Neuronal stem cell (in vitro differentiated cells): ENCODE measurements around the gene SS18L1.
A peak's percentile ranks its signal among the peaks of the same experiment; 100 is the strongest.

Source experiments
- DNase-seq: peaks from one replicate; pipeline ENCODE4 v3.0.0-alpha.2; 2013; ENCODE audit warnings: low spot score
- H2AFZ ChIP-seq: one replicate; pipeline ENCODE4 v1.6.1; 2013; ENCODE audit warnings: mild to moderate bottlenecking, low read length, inconsistent platforms
- H2AK5ac ChIP-seq: 2 replicates; pipeline ENCODE4 v1.6.1; 2013; ENCODE audit warnings: low read depth, mild to moderate bottlenecking, inconsistent platforms, low read length, moderate library complexity, mixed read lengths
- H2BK120ac ChIP-seq: 2 replicates; pipeline ENCODE4 v1.6.1; 2013; ENCODE audit warnings: low read depth, mild to moderate bottlenecking, inconsistent platforms, low read length, moderate library complexity, mixed read lengths
- H2BK12ac ChIP-seq: one replicate; pipeline ENCODE4 v1.6.1; 2013; ENCODE audit warnings: low read length, inconsistent platforms
- H2BK15ac ChIP-seq: 2 replicates; pipeline ENCODE4 v1.6.1; 2013; ENCODE audit warnings: mild to moderate bottlenecking, low read length, inconsistent platforms, mixed read lengths
- H2BK5ac ChIP-seq: one replicate; pipeline ENCODE4 v1.6.1; 2013; ENCODE audit warnings: inconsistent platforms, mild to moderate bottlenecking, low read length, moderate library complexity
- H3K14ac ChIP-seq: one replicate; pipeline ENCODE4 v1.6.1; 2013; ENCODE audit warnings: low read length, inconsistent platforms
- H3K18ac ChIP-seq: 2 replicates; pipeline ENCODE4 v1.6.1; 2013; ENCODE audit warnings: low read length, inconsistent platforms
- H3K23ac ChIP-seq: 2 replicates; pipeline ENCODE4 v1.6.1; 2013; ENCODE audit warnings: low read depth, mild to moderate bottlenecking, mixed read lengths, low read length, inconsistent platforms; ENCODE audit not compliant: poor library complexity
- H3K27ac ChIP-seq: replicated peaks from 3 replicates; pipeline ENCODE4 v1.5.1; 2013; ENCODE audit warnings: low read length, inconsistent platforms
- H3K27me3 ChIP-seq, 3 experiments: 2 replicates each; pipeline ENCODE4 v1.6.1; 2013; ENCODE audit warnings: low read length in 3 of 3, mild to moderate bottlenecking in 2 of 3, inconsistent platforms in 1 of 3, low read depth in 1 of 3, mixed read lengths in 1 of 3, moderate library complexity in 1 of 3; ENCODE audit not compliant: control insufficient read depth in 3 of 3, insufficient read depth in 3 of 3
- H3K36me3 ChIP-seq, 2 donors: replicated peaks in 1 of 2; 2 replicates each; pipeline ENCODE4 v1.6.1; 2013; ENCODE audit warnings: low read length in 2 of 2; ENCODE audit not compliant: control insufficient read depth in 2 of 2, insufficient read depth in 2 of 2
- H3K4ac ChIP-seq: 2 replicates; pipeline ENCODE4 v1.6.1; 2013; ENCODE audit warnings: inconsistent platforms, mild to moderate bottlenecking, low read length, moderate library complexity
- H3K4me1 ChIP-seq, 2 donors: 1 replicate in 1 of 2; 2 replicates in 1 of 2; pipeline ENCODE4 v1.6.1; 2013; ENCODE audit warnings: low read length in 2 of 2, low read depth in 1 of 2; ENCODE audit not compliant: control insufficient read depth in 2 of 2, insufficient read depth in 1 of 2
- H3K4me2 ChIP-seq: one replicate; pipeline ENCODE4 v1.6.1; 2013; ENCODE audit warnings: mild to moderate bottlenecking, low read length, inconsistent platforms; ENCODE audit not compliant: insufficient read depth, poor library complexity, severe bottlenecking
- H3K4me3 ChIP-seq, 2 donors: 2 replicates each; pipeline ENCODE4 v1.5.1; 2013; ENCODE audit warnings: low read length in 2 of 2, mild to moderate bottlenecking in 2 of 2, inconsistent platforms in 1 of 2, moderate library complexity in 1 of 2
- H3K79me1 ChIP-seq: one replicate; pipeline ENCODE4 v1.6.1; 2013; ENCODE audit warnings: low read depth, mild to moderate bottlenecking, inconsistent platforms, low read length, moderate library complexity
- H3K9ac ChIP-seq: one replicate; pipeline ENCODE4 v1.6.1; 2013; ENCODE audit warnings: mild to moderate bottlenecking, low read depth, low read length, inconsistent platforms; ENCODE audit not compliant: poor library complexity
- H3K9me3 ChIP-seq, 2 donors: replicated peaks in 1 of 2; 2 replicates each; pipeline versions ENCODE3 to v1.6.1; 2013; ENCODE audit warnings: low read length in 2 of 2, mild to moderate bottlenecking in 2 of 2, inconsistent platforms in 1 of 2, low read depth in 1 of 2, mixed read lengths in 1 of 2, moderate library complexity in 1 of 2; ENCODE audit not compliant: control insufficient read depth in 2 of 2, insufficient read depth in 1 of 2
- H4K8ac ChIP-seq: one replicate; pipeline ENCODE4 v1.6.1; 2013; ENCODE audit warnings: low read depth, mild to moderate bottlenecking, inconsistent platforms, low read length, moderate library complexity
- H4K91ac ChIP-seq: one replicate; pipeline ENCODE4 v1.6.1; 2013; ENCODE audit warnings: low read length, low read depth, mild to moderate bottlenecking, inconsistent platforms; ENCODE audit not compliant: poor library complexity
- WGBS, 2 donors: extraction: QIAGEN DNeasy Blood & Tissue Kit; methylation state at CpG; one replicate each; pipeline ENCODE4 v1.1.7; 2013; ENCODE audit warnings: missing lambda C conversion rate in 2 of 2, mixed read lengths in 1 of 2; ENCODE audit not compliant: insufficient read length in 2 of 2, insufficient replicate concordance in 1 of 2; ENCODE audit errors: extremely low coverage in 2 of 2; 5-methylcytosine and 5-hydroxymethylcytosine counted together

The SS18L1 gene

GRCh38 chr20:62202676-62203377 is 59.3 kb downstream of the SS18L1 start:
- H2BK12ac ChIP-seq: no peak overlapping the region
- H2BK120ac ChIP-seq: no peak overlapping the region
- no peak overlapping the region for H3K23ac ChIP-seq
- peaks cover 0 to 2% of the 10 kb centered on the region in 2 donors for H3K9me3 ChIP-seq
- no peak overlapping the region for H3K9ac ChIP-seq
- DNase-seq: no peak
- H3K4me3 ChIP-seq: no peak overlapping the region
- H3K27me3 ChIP-seq: no peaks in the 10 kb centered on the region
- no peak overlapping the region for H4K8ac ChIP-seq
- peaks cover 0 to under 1% of the 10 kb centered on the region in 2 donors for H3K4me1 ChIP-seq
- no CpG with 5 or more reads among the region's 23 CpGs for WGBS, 2 donors
- H3K4ac ChIP-seq: no peak overlapping the region
- H2AFZ ChIP-seq: no peak overlapping the region
- H3K4me2 ChIP-seq: no peak overlapping the region
- H3K36me3 ChIP-seq: peaks cover 26 to 47% of the 10 kb centered on the region in 2 donors
- H2BK15ac ChIP-seq: no peak overlapping the region
- H3K27ac ChIP-seq: no peak overlapping the region
- no peak overlapping the region for H2BK5ac ChIP-seq
- H4K91ac ChIP-seq: no peak overlapping the region
- no peak overlapping the region for H2AK5ac ChIP-seq
- H3K14ac ChIP-seq: no peak overlapping the region
- peaks cover 4% of the 10 kb centered on the region for H3K79me1 ChIP-seq
- H3K18ac ChIP-seq: no peak overlapping the region

GRCh38 chr20:62203378-62204030 is 59.9 kb downstream of the SS18L1 start:
- Histone ChIP-seq H2BK12ac (no peak overlapping the region), H2AK5ac (no peak overlapping the region), H2BK5ac (no peak overlapping the region), H2BK15ac (no peak overlapping the region), H3K4me1 (peaks cover 0 to 2% of the 10 kb centered on the region in 2 donors), H3K79me1 (peaks cover 3% of the 10 kb centered on the region), H3K9me3 (peaks cover 0 to 2% of the 10 kb centered on the region in 2 donors), H3K27me3 (no peaks in the 10 kb centered on the region), H4K91ac (no peak overlapping the region), H3K9ac (peak overlapping the region; percentile 63), H3K4me3 (no peak overlapping the region), H3K4ac (no peak overlapping the region), H3K18ac (no peak overlapping the region), H3K23ac (no peak overlapping the region), H3K14ac (no peak overlapping the region), H4K8ac (no peak overlapping the region), H3K4me2 (no peak overlapping the region), H3K36me3 (peaks cover 20 to 40% of the 10 kb centered on the region in 2 donors), H2AFZ (no peak overlapping the region), H2BK120ac (no peak overlapping the region), H3K27ac (no peak overlapping the region)
- no peak for DNase-seq
- WGBS, 2 donors: no CpG with 5 or more reads among the region's 22 CpGs

- DNase-seq: no peak
- no CpG with 5 or more reads among the region's 38 CpGs for WGBS, 2 donors
- H3K23ac ChIP-seq: no peak overlapping the region
These were observed 62.2 kb downstream of the SS18L1 start for GRCh38 chr20:62205618-62206387.

GRCh38 chr20:62206388-62206775 is 62.8 kb downstream of the SS18L1 start:
- H3K4me3 ChIP-seq: no peak overlapping the region
- WGBS, 2 donors: no CpG with 5 or more reads among the region's 17 CpGs

More at GRCh38 chr20:62205618-62206387, 62.2 kb downstream of the SS18L1 start:
- H3K27ac ChIP-seq: no peak overlapping the region
- peaks cover 0 to 2% of the 10 kb centered on the region in 2 donors for H3K9me3 ChIP-seq
- peak overlapping the region; percentile 57 for H3K18ac ChIP-seq
- no peak overlapping the region for H4K91ac ChIP-seq
- peak overlapping the region; percentile 65 for H4K8ac ChIP-seq
- peaks cover 12 to 21% of the 10 kb centered on the region in 2 donors for H3K36me3 ChIP-seq
- H2BK15ac ChIP-seq: no peak overlapping the region
- peak overlapping the region; percentile 41 for H2BK12ac ChIP-seq
- H3K9ac ChIP-seq: no peak overlapping the region
- H3K4ac ChIP-seq: no peak overlapping the region
- peaks cover 3 to 6% of the 10 kb centered on the region in 2 donors for H3K4me1 ChIP-seq
- H3K14ac ChIP-seq: no peak overlapping the region
- peak overlapping the region; percentile 24 for H2BK5ac ChIP-seq
- H2AK5ac ChIP-seq: peak overlapping the region; percentile 70
- H3K4me3 ChIP-seq: no peak overlapping the region
- no peaks in the 10 kb centered on the region for H3K27me3 ChIP-seq
- H2BK120ac ChIP-seq: no peak overlapping the region
- H2AFZ ChIP-seq: no peak overlapping the region
- H3K79me1 ChIP-seq: peaks cover 1% of the 10 kb centered on the region
- no peak overlapping the region for H3K4me2 ChIP-seq

More at GRCh38 chr20:62206388-62206775, 62.8 kb downstream of the SS18L1 start:
- H2AK5ac ChIP-seq: no peak overlapping the region
- peak overlapping the region; percentile 3 for H2BK12ac ChIP-seq
- peaks cover 1% of the 10 kb centered on the region for H3K79me1 ChIP-seq
- peak overlapping the region; percentile 65 for H4K8ac ChIP-seq
- no peak overlapping the region for H3K4ac ChIP-seq
- H2BK15ac ChIP-seq: no peak overlapping the region
- no peak overlapping the region for H4K91ac ChIP-seq
- H3K23ac ChIP-seq: no peak overlapping the region
- H3K9me3 ChIP-seq: peaks cover 0 to 2% of the 10 kb centered on the region in 2 donors
- H3K4me2 ChIP-seq: no peak overlapping the region
- H2BK120ac ChIP-seq: no peak overlapping the region
- peaks cover 3 to 6% of the 10 kb centered on the region in 2 donors for H3K4me1 ChIP-seq
- H3K36me3 ChIP-seq: peaks cover 10 to 15% of the 10 kb centered on the region in 2 donors
- H2AFZ ChIP-seq: no peak overlapping the region
- H2BK5ac ChIP-seq: peak overlapping the region; percentile 24
- H3K27me3 ChIP-seq: no peaks in the 10 kb centered on the region
- H3K9ac ChIP-seq: no peak overlapping the region
- no peak for DNase-seq
- no peak overlapping the region for H3K27ac ChIP-seq
- no peak overlapping the region for H3K18ac ChIP-seq
- no peak overlapping the region for H3K14ac ChIP-seq
